NCI-H345 treated with DMSO at 0.1 percent for 48 hours (cell line): ENCODE measurements around the gene BCAS3.
"Not testable (repeated sequence)": the region's sequence is repeated elsewhere in the genome, so short reads cannot be mapped to it uniquely, and the experiment has no call there.

Experiments used
- DNase-seq: peaks from one replicate; lab custom pipeline; 2025; ENCODE audit not compliant: unreplicated experiment; lab: John Stamatoyannopoulos, UW

BCAS3 gene

GRCh38 chr17:61240851-61241468 is 563.3 kb downstream of the BCAS3 start:
- no peak for DNase-seq

- not testable (repeated sequence) for DNase-seq
Measured at GRCh38 chr17:61244988-61245387, 567.3 kb downstream of the BCAS3 start.

- DNase-seq = peak; percentile 90
Measured at GRCh38 chr17:61245706-61246135, 568.1 kb downstream of the BCAS3 start.

GRCh38 chr17:61247439-61247838 is 569.8 kb downstream of the BCAS3 start:
- no peak for DNase-seq

- DNase-seq = no peak
Measured at GRCh38 chr17:61248399-61248798, 570.7 kb downstream of the BCAS3 start.

GRCh38 chr17:61249649-61250299 is 572.1 kb downstream of the BCAS3 start:
- DNase-seq = no peak

- no peak for DNase-seq
Measured at GRCh38 chr17:61250335-61250890, 572.8 kb downstream of the BCAS3 start.

GRCh38 chr17:61251939-61252865 is 574.6 kb downstream of the BCAS3 start:
- DNase-seq = no peak

GRCh38 chr17:61253362-61253761 is 575.7 kb downstream of the BCAS3 start:
- DNase-seq = no peak

- DNase-seq = no peak
Measured at GRCh38 chr17:61253937-61254574, 576.4 kb downstream of the BCAS3 start.

GRCh38 chr17:61254904-61255303 is 577.3 kb downstream of the BCAS3 start:
- DNase-seq = no peak

- no peak for DNase-seq
Measured at GRCh38 chr17:61255647-61256046, 578.0 kb downstream of the BCAS3 start.

GRCh38 chr17:61259360-61259759 is 581.7 kb downstream of the BCAS3 start:
- DNase-seq = no peak

- DNase-seq = no peak
Measured at GRCh38 chr17:61260071-61260797, 582.6 kb downstream of the BCAS3 start.

- no peak for DNase-seq
Measured at GRCh38 chr17:61261001-61261637, 583.5 kb downstream of the BCAS3 start.

GRCh38 chr17:61265397-61265796 is 587.7 kb downstream of the BCAS3 start:
- DNase-seq = no peak

- DNase-seq = no peak
Measured at GRCh38 chr17:61267847-61268246, 590.2 kb downstream of the BCAS3 start.

GRCh38 chr17:61275395-61275794 is 597.7 kb downstream of the BCAS3 start:
- no peak for DNase-seq

- no peak for DNase-seq
Measured at GRCh38 chr17:61276806-61277205, 599.2 kb downstream of the BCAS3 start.
